GM18858 (cell line): ENCODE measurements around the gene SPATA2.
A peak's percentile ranks its signal among the peaks of the same experiment; 100 is the strongest.

ENCODE experiments used
- ATAC-seq: cut with Tn5 transposase; IDR thresholded peaks from one replicate; pipeline ENCODE4 v1.9.1; 2021; ENCODE audit not compliant: unreplicated experiment

The SPATA2 gene

DNA sequence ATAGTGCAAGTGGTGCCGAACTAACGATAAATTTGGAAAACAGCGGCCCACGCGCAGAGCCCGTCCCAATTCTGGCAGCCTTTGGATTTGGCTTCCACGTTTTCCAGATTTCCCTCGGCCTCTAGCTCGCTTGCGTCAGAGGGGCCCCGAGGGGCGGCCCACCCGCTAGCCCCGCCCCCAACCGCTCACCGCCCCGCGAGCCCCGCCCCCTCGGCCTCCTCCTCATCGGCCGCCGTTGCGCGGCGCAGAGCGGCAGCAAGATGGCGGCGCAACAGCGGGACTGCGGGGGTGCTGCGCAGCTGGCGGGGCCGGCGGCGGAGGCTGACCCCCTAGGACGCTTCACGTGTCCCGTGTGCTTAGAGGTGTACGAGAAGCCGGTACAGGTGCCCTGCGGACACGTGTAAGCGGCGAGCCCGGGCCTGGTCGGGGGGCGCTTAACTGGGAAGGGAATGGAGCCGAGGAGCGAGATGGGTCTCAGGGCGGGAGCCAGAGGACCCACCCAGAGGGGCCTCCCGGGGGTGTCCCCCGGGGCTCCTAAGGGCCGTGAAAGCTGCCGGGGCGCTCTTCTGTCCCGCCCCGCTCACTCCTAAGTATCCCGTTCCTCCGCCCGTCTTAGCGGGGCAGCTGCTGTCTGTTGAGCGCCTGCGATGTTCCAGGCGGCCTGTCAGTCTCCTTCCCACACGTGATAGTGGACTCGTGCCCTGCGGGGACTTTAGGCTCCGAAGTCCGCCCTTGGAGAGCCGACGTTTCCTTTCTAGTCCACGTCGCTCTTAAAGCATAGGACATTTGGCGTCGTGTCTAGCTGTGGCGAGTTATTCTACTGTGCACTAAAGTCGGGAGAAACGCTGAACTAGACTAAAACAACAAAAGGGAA, 21.1 kb upstream of the SPATA2 start, which contains the start of gene RNF114:
TSS of gene RNF114 (plus strand) at position 245 of the 874 bp plus-strand sequence. CDS start at position 261, 16 bp downstream.
- ATAC-seq: peak; percentile 44

DNA sequence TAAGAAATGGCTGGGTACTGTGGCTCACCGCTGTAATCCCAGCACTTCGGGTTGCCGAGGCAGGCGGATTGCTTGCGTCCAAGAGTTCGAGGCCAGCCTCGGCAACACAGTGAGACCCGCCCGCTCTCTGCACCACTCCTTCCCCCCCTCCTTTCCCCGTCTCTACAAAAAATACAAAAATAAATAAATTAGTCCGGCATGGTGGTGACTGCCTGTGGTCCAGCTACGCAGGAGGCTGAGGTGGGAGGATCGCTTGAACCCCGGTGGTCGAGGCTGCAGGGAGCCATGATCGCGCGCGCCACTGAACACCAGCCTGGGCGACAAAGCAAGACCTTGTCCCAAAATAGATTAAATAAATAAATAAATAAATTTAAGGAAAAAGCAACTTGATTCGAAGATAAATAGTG, 20.4 kb upstream of the SPATA2 start:
- no peak for ATAC-seq

DNA sequence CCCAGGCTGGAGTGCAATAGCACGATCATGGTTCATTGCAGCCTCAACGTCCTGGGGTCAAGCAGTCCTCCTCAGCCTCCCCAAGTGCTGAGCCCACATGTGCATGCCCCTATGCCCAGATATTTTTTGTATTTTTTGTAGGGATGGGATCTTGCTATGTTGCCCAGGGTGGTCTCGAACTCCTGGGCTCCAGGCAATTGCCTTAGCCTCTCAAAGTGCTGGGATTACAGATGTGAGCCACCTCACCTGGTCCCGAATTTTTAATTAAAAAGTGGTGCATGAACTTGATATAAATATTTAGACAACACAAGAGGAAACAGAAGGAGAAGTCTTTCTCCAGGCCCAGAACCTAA, 13.8 kb upstream of the SPATA2 start:
- ATAC-seq: no peak

DNA sequence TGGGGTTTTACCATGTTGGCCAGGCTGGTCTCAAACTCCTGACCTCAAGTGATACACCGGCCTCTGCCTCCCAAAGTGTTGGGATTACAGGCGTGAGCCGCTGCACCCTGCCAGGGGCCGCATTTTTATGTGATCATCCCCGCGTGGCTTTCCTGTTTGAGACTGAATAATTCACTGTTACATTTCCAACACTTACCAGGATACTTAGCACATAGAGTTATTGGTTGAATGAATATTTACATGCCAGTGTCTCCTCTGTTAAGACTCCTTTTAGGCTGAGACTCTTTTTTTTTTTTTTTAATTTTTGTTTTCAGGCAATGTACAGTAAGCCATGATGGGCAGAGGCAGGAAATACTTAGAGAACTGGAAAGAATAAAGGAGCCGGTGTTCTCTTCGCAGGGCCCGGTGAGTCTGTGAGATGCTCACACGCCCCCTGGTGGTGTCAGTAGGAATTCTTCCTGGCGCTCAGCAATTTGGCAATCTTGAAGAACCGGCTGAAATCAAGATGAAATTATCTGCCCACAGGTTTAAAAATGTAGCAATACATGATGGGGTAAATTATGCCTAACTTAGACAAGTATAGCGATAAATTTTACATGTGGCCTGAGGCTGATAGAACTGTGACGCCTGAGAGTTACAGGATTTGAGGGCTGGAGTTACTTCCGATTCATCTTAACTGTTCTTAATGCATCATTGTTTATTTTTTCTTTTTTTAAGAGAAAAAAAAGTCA, 13.2 kb upstream of the SPATA2 start:
- no peak for ATAC-seq

DNA sequence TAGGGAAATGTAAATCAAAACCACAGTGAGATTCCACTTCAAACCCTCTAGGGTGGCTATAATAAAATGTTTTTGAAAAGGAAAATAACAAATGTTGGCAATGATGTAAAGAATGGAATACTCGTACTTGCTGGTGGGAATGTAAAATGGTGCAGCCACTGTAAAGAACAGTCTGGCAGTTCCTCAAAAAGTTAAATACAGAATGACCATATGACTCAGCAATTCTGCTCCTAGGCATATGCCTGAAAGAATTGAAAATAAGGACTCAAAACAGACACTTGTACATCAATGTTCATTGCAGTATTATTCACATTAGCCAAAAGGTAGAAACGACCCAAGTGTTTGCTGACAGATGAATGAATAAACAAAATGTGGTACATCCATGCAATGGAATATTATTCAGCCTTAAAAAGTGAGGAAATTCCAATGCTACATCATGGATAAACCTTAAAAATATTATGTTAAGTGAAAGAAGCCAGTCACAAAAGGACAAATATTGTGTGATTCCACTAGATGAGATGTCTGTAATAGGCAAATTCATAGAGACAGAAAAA, 10.6 kb upstream of the SPATA2 start:
- no peak for ATAC-seq

DNA sequence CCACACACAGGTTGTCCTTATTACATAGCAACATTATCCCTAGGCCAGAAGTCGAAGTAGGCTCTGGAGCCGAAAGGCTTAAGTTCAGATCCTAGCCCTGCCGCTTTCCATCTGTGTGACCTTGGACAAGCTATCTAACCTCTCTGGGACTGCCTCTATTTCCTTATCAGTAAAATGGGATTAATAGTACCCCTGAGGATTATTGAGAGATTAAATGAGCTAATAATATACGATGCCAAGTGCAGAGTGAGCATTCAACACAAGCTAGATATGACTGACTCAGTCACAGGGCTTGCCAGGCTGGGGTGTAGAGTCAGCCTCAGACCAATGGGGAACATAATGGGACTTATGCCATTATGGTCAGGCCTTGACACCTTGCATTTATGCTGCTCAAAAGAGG, 8.9 kb upstream of the SPATA2 start:
- no peak for ATAC-seq

DNA sequence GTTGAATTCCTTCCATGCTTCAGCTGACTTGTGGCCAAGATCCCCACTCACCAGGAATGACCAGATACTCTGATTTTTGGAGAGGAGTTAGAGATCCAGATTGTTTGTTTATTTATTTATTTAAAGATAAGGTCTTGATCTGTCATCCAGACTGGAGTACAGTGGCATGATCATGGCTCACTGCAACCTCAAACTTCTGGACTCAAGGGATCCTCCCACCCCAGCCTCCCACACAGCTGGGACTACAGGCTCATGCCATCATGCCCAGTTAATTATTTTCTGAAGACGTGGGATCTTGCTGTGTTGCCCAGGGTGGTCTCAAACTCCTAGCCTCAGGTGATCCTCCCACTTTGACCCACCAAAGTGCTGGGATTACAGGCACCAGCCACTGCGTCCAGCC, 4.1 kb upstream of the SPATA2 start:
- ATAC-seq: no peak

DNA sequence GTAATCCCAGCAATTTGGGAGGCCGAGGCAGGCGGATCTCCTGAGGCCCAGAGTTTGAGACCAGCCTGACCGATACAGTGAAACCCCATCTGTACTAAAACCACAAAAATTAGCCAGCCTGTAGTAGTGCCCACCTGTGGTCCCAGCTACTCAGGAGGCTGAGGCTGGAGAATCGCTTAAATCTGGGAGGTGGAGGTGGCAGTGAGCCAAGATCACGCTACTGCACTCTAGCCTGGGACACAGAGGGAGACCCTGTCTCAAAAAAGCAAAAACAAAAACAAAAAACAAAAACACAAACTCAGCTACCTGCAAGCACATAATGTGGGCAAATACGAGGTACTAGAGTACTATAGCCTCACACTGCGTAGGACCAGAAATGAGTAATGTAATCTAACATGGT, 3.7 kb upstream of the SPATA2 start:
- no peak for ATAC-seq

DNA sequence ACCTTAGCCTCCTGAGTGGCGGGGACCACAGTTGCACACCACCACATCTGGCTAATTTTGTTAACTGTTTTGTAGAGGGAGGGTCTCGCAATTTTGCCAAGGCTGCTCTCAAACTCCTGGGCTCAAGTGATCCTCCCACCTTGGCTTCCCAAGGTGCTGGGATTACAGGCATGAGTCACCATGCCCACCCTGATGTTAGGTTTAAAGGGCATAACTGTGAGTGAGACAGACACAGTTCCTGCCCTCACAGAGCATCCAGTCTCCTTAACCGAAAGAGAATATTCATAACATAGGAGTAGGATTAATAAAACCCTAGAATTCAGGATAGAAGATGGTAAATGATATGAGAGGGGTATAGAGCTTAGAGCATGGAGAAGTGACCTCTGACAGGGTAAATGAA, 3.1 kb upstream of the SPATA2 start:
- ATAC-seq: no peak

DNA sequence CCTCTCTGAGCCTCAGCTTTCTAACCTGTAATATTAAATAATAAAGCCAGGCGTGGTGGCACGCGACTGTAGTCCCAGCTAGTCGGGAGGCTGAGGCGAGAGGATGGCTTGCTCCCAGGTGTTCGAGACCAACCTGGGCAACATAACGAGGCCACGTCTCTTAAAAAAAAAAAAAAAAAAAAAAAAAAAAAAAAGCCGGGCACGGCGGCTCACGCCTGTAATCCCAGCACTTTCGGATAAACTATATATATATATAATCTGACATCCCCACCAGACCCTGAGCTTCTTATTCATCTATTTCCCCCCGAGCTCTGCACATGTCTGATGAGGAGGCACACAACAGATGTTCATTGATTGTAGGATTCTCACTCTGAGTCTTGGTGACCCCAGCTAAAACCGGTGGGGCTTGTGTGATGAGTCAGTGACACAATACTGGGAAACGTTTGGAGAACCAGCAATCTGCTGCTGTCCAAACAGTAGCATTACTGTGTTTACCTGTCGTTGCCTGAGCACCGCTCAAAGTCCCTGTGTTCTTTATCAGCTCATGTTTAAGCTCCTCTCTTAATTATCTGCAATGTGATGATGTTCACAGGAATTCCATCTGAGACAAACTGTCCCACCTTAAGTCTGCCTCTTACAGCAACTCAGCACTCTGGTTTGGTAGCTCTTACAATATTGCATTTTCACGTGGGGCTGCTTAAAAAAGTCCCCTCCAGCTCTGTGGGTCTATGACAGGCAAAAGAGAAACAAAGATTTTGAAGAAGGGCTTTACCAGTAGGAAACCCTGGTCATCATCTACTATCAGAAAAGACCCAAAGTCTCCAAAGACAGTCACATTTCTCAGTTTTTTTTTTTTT, 1.0 kb upstream of the SPATA2 start:
- ATAC-seq: no peak

DNA sequence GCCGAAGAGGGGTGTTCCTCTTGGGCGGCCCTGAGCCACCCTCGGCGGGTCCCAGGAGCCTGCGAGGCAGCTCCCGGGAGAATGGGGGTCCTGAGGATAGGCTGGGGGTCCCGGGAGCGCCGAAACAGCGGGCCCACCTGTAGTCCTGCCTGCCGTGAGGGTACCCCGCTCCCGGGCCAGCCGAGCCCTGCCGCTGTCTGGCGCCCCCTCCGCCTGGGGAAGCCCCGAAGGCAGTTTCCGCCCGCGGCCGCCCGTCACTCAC, 280 bp downstream of the SPATA2 start:
- ATAC-seq: peak; percentile 22

DNA sequence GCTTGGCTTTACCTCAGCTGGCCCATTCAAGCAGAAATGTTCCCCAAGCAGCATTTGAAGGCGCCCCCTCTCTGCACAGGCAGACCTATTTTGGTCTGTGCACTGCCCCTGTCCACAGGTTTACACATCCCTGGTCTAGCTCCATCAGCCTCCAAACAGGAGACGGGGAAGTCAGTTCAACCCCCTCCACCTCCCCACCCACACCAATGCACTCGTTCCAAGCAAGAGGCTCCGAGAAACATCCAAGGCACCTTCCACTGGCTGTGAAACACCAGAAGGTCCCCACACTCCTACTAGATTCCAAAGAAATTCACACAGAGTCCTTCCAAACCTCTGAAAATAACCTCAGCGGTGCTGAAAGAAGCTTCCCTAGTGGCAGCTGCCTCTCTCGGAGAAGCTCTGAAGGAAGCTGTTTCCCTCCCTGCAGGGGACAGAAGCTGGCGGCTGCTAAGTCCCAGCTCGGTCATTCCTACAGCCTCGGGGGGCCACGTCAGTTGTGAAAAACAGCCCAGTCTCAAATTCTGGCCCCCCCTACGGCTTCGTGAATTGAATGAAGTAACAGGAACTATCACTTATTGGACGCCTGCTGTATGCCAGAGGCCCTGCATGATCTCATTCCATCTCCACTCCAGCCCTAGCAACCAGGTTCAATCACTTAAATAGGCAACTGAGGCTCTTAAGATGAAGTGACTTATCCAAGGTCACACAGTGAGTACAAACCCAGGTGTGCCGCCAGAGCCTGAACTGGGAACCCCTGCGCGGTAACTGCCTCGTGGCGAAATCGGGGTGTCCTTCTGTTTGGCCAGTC, 815 bp downstream of the SPATA2 start:
- no peak for ATAC-seq

DNA sequence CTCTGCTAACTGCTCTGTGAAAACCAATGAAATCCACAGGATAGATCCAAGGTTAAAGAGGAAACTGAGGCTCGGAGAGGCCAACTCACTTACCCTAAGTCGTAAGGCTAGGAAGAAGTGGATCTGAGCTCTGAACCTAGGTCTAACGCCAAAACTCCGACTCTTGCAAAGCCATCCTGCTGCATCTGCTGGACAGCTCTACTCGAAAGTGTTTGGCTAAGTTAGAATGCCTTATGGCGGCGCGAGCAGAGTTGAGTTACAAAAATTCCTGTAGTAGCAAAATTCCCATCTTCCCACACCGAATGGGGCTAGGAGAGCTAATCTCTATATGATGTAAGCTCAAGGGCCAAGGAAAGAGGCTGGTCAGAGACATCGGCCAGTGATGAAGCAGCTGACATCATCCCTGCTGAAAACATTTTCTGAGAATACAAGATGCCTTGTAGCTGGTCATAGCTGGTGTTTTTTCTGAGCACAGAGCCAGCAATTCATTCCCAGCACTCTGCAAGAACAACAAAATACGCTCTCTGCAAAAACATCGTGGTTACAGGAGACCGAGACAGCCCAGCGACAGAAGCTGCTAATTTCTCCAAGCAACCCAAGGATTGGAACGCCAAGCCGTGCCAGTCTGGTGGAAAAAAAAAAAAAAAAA, 1.8 kb downstream of the SPATA2 start:
- no peak for ATAC-seq

DNA sequence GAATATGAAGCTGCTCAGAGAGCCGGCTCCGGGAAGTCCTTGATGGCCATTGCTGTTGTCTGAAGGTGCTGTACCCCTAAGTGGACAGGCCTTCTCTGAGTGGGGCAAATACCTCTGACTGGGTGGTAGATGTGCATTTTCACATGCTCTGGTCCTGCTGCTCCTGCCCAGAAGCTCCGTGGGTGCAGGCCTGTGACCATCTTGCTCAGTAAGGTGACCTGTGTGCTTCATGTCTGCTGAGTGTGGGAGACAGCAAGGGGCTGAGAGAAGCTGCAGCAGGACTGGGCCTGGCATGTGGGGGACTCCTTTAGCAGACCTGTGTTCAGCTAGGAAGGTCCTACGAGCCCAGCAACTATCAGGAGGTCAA, 5.0 kb downstream of the SPATA2 start:
- ATAC-seq: no peak

DNA sequence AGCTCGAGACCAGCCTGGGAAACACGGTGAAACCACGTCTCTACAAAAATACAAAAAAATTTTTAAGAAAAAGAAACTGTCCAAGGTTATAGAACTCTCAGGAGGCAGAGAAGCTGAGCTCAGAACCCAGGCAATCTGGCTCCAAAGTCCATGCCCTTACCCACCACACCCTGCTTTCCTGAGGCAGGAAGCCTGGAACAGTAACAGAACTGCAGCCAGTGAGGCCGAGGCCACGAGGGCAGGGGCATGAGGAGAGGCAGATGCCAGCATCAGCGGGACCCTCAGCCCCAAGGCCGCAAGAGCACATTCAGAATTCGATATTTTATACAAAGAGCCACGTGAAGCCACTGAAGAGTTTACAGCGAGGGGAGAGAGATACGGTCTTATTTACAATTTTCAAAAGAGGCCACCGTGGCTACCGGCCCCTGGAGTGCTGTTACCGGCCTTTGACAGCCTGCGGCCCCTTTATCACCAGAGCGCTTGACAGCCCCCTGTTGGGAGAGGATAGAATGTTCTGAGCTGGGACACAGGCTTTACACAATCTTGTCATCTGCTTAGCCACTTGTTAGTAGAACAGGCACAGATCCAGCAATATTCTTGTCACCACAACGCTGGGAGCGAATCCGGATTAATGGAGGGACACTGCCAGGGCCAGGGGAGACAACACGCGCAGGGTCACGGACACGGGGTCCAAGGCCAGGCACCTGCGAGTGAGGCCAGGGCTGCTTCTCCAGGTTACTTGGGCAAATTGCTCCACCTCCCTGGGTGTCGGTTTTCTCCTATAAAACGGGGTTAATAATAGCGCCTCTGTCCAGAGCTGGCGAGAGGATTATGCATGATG, 5.6 kb downstream of the SPATA2 start:
- no peak for ATAC-seq

DNA sequence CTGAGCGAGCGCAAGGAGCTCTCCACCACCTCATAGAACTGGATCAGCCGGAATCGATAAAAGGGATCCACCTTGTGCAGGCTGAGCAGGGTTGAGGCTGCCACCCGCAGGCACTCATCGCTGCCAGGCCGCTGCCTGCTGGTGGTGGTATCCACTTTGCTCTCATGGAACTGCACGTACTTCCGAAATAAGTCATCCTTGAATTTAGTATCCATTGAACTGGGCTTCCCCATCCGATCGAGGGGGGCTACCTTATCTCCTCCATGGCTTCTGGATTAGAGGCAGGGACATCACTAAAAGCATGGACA, 7.1 kb downstream of the SPATA2 start:
- no peak for ATAC-seq

DNA sequence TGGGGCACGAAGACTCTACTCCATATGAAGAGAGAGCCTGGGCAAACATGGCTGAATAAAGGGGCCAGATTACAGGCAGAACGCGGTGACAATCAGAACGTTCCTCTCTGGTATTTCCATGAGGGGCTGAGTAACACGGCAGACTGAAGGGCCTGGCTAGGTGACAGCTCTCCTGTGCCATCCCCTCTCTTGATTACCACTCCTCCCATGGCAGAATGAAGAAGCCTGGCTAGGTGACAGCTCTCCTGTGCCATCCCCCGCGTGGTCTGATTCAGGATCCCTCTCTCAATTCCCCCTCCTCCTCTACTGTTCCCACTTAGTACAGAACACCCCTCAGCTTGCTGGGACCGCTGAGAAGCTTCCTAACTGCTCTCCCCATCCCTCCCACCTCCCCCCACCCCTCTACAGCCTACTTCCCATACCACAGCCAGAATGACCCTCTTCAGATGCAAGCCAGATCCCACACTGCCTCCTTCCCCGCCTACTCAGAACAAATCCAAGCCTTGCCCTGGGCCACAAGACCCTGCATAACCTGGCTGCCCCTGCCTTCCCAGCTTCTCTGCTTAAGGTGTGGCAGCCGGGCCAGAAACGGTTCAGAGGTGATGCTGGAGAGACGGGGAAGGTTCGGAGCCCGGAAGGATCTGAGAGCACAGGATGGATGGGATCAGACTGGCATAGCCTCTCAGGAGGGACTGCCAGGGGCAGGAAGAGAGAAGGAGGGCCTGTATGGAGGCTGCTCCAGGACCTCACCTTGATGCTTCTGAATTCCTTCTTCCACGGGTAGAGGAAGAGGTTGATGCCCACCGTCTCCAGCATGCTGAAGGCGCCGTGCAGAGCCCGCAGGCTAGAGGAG, 7.7 kb downstream of the SPATA2 start:
- ATAC-seq: no peak

DNA sequence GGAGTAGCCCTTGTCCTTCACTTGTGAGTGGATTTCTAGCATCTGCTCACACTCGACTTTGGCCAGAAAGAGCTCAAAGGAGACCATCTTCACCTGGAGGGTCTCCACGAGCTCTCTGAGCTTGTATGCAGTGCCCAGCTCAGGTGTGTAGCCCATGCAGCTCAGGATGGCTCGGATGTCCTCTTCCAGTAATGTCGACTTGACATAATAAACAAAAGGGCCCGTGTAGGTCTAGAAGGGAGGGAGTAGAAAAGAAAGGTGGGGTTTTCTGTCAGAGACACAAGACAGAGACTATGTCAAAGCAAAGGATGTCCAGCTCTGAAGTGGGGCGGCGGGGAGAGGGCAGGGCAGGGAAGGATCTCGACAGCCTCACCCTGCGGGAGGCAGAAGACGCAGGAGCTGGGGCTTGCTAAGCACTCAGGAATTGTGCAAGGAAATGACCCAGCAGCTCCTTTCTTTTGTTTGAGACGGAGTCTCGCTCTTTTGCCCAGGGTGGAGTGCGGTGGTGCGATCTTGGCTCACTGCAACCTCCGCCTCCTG, 8.6 kb downstream of the SPATA2 start:
- ATAC-seq: no peak
